Panc1 (cell line): ENCODE data around the gene CYB5D1. TPM values are rescaled to one million over a fixed set of nuclear protein-coding genes. Genes with fewer than 3 reads are reported as not detected.

Experiments used
- ATAC-seq: fragments of 200-7000 bp; cut with Tn5 transposase; 2 replicates; pipeline ENCODE4 v1.9.1; 2020; ENCODE audit warnings: mild to moderate bottlenecking, moderate library complexity
- BruUV-seq: library from RNA; stranded (reverse); fragments of 400-500 nt; replicated peaks from 2 replicates; lab custom pipeline; 2021; lab: Mats Ljungman, UMichigan
- CTCF ChIA-PET: fragments of 300-600 bp; sonication (Branson Sonifier 250); formaldehyde crosslinking; loops from one replicate; lab custom pipeline; 2022; ENCODE audit warnings: antibody characterized with exemption; lab: Charles Lee
- POLR2A ChIA-PET: fragments of 300-600 bp; sonication (Branson Sonifier 250); formaldehyde crosslinking; loops from one replicate; lab custom pipeline; 2022; ENCODE audit warnings: antibody characterized with exemption; lab: Charles Lee
- DNase-seq: peaks from one replicate; pipeline ENCODE4 v3.0.0-alpha.2; 2010; ENCODE audit warnings: low read depth, low spot score
- H3K27ac ChIP-seq: 2 replicates; pipeline ENCODE4 v1.5.1; 2011; ENCODE audit warnings: mild to moderate bottlenecking, low read length, inconsistent platforms
- H3K27me3 ChIP-seq: fragments of 200-500 bp; sonication (Bioruptor generic); 2 replicates; pipeline ENCODE4 v1.6.0; 2014; ENCODE audit warnings: low read length, inconsistent platforms; ENCODE audit not compliant: control insufficient read depth, insufficient read depth
- H3K36me3 ChIP-seq: fragments of 200-500 bp; sonication (Bioruptor generic); 2 replicates; pipeline ENCODE4 v1.5.1; 2014; ENCODE audit warnings: inconsistent platforms, mild to moderate bottlenecking, low read length, moderate library complexity; ENCODE audit not compliant: control insufficient read depth, insufficient read depth
- H3K4me1 ChIP-seq: 2 replicates; pipeline ENCODE4 v1.5.1; 2011; ENCODE audit warnings: inconsistent platforms, mild to moderate bottlenecking, low read length, moderate library complexity; ENCODE audit not compliant: control insufficient read depth, insufficient read depth
- H3K4me3 ChIP-seq, 2 experiments: 2 replicates each; pipeline ENCODE4 v1.5.1; 2011 to 2012; ENCODE audit warnings: low read depth in 2 of 2, low read length in 2 of 2, mild to moderate bottlenecking in 2 of 2, inconsistent platforms in 1 of 2, moderate library complexity in 1 of 2
- H3K9me3 ChIP-seq: fragments of 200-500 bp; sonication (Bioruptor generic); 2 replicates; pipeline ENCODE4 v1.5.1; 2014; ENCODE audit warnings: low read depth, mild to moderate bottlenecking, inconsistent platforms, low read length, moderate library complexity; ENCODE audit not compliant: control insufficient read depth, insufficient read depth
- CTCF ChIP-seq: fragments of 450-650 bp; IDR thresholded peaks from 2 replicates; pipeline ENCODE4 v1.5.1; 2017; ENCODE audit warnings: mild to moderate bottlenecking
- POLR2AphosphoS5 ChIP-seq: IDR thresholded peaks from 2 replicates; pipeline ENCODE4 v1.6.1; 2012; ENCODE audit warnings: mild to moderate bottlenecking, low read depth, low read length, moderate library complexity
- REST ChIP-seq, 2 experiments: IDR thresholded peaks; 2 replicates each; pipeline ENCODE4 v1.6.1; 2011 to 2012; ENCODE audit warnings: low read depth in 2 of 2, control low read depth in 1 of 2, low read length in 1 of 2, mild to moderate bottlenecking in 1 of 2, moderate library complexity in 1 of 2; ENCODE audit not compliant: insufficient read depth in 1 of 2
- SIN3A ChIP-seq: IDR thresholded peaks from 2 replicates; pipeline ENCODE4 v1.6.1; 2012; ENCODE audit warnings: low read depth, mild to moderate bottlenecking, low read length, moderate library complexity, borderline replicate concordance; ENCODE audit not compliant: insufficient read depth
- TCF7L2 ChIP-seq: IDR thresholded peaks from 2 replicates; pipeline ENCODE4 v1.6.1; 2011; ENCODE audit warnings: mild to moderate bottlenecking, low read depth, low read length, inconsistent platforms
- in situ Hi-C: cut with HindIII; loops from 2 replicates; pipeline ENCODE4 v1.10.0; 2016; ENCODE audit warnings: low sequenced_read_pairs, low pct_unique_long_range_greater_than_20kb
- intact Hi-C: fragments of 100-400 bp; cut with micrococcal nuclease; formaldehyde crosslinking; loops from one replicate; pipeline ENCODE4 v1.10.0; 2022; ENCODE audit not compliant: unreplicated experiment
- total RNA-seq: library from RNA; stranded (reverse); gene quantifications from one replicate; pipeline ENCODE4 v1.2.1, GENCODE V29; 2021; ENCODE audit not compliant: unreplicated experiment

Gene CYB5D1
- total RNA-seq, 1 experiment from 2014 or later, result 8.6 TPM

DNA sequence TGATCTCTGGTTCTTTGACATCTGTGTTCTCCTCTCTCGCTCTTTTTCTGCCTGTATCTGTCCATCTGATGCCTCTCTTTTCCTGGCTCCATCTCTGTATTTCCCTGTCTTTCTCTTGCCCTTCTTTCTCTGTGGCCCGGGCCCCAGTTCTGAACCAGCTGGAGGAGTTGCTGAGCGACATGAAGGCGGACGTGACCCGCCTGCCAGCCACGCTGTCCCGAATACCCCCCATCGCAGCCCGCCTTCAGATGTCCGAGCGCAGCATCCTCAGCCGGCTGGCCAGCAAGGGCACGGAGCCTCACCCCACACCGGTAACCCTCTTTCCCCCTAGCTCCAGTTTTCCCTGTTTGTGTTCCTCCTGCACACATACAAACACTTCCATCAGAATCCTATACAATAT lies 52.5 kb downstream of the CYB5D1 start:
- ChIA-PET CTCF (no interaction called here), POLR2A (no interaction called here)
- BruUV-seq, result no TSS peak
- intact Hi-C loops, result no loop called here
- Histone ChIP-seq H3K4me1 (peaks cover 6% of the 10 kb centered on the region), H3K9me3 (no peaks in the 10 kb centered on the region), H3K4me3 (no peak overlapping the region), H3K27me3 (no peaks in the 10 kb centered on the region), H3K36me3 (peaks cover 5% of the 10 kb centered on the region), H3K27ac (no peak overlapping the region)
- no peak for TF ChIP-seq REST (IDR thresholded peaks at IDR 0.05; ENCODE audit: insufficient read depth in 1 of 2, low read depth in 2 of 2, low read length in 1 of 2)
- TF ChIP-seq SIN3A, result no peak
- TF ChIP-seq TCF7L2, result no peak
- TF ChIP-seq CTCF, result no peak
- TF ChIP-seq POLR2AphosphoS5, result no peak
- in situ Hi-C loops, result no loop called here
- ATAC-seq (no peak), DNase-seq (no peak)

GRCh38 chr17:7910711-7911110 lies 52.9 kb downstream of the CYB5D1 start:
- CTCF ChIA-PET, result no interaction called here
- in situ Hi-C loops (no loop called here), intact Hi-C loops (no loop called here)
- POLR2A ChIA-PET, result no interaction called here
- ATAC-seq (no peak), DNase-seq (no peak)
- H3K9me3 ChIP-seq, result no peaks in the 10 kb centered on the region
- BruUV-seq, result no TSS peak
- H3K4me1 ChIP-seq, result peaks cover 6% of the 10 kb centered on the region
- H3K36me3 ChIP-seq, result peaks cover 5% of the 10 kb centered on the region
- no peak overlapping the region for H3K27ac ChIP-seq
- no peaks in the 10 kb centered on the region for H3K27me3 ChIP-seq
- H3K4me3 ChIP-seq, result no peak overlapping the region
- TF ChIP-seq SIN3A (no peak), POLR2AphosphoS5 (no peak), CTCF (no peak), REST (IDR thresholded peaks at IDR 0.05; ENCODE audit: insufficient read depth in 1 of 2, low read depth in 2 of 2, low read length in 1 of 2) (no peak), TCF7L2 (no peak)
